ENCODE results near the gene LAMTOR1. TPM values are rescaled to one million over a fixed set of nuclear protein-coding genes. Genes with fewer than 3 reads are reported as not detected.

Gene LAMTOR1
- total RNA-seq, 4 donors from 2014 or later = 116 to 133 (median 128) TPM

DNA sequence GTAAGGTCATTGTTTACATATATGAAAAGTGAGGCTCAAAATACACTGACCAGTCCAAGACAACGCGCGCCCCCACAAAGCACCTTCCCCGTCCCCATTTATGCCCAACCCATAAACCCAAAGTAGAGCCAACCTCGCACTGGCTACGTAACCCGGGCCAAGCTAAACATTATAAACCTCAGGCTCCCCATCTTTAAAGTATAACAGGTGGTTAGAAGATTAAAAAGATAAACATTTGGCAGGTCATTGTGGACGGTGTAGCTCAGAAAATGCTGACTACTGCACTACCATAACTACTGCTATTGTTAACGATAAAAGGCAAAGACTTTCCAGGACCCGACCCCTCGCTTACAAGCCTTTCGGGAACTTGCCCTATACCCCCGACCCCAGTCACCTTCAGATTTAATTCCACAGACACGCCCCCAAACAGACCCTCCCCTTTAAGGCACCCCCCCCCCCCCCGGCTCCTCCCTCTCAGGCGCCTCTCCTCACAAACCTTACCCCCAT lies 23.2 kb downstream of the LAMTOR1 start:
- DNase-seq (ENCODE audit: low spot score in 2 of 2) = no peak
- TF ChIP-seq, protein P1, sequence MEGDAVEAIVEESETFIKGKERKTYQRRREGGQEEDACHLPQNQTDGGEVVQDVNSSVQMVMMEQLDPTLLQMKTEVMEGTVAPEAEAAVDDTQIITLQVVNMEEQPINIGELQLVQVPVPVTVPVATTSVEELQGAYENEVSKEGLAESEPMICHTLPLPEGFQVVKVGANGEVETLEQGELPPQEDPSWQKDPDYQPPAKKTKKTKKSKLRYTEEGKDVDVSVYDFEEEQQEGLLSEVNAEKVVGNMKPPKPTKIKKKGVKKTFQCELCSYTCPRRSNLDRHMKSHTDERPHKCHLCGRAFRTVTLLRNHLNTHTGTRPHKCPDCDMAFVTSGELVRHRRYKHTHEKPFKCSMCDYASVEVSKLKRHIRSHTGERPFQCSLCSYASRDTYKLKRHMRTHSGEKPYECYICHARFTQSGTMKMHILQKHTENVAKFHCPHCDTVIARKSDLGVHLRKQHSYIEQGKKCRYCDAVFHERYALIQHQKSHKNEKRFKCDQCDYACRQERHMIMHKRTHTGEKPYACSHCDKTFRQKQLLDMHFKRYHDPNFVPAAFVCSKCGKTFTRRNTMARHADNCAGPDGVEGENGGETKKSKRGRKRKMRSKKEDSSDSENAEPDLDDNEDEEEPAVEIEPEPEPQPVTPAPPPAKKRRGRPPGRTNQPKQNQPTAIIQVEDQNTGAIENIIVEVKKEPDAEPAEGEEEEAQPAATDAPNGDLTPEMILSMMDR (IDR thresholded peaks at IDR 0.05) = no peak
- TF ChIP-seq EP300 (IDR thresholded peaks at IDR 0.05) (no peak), POLR2A (IDR thresholded peaks at IDR 0.05) (no peak)
- WGBS, 2 donors = 3 to 5% methylated on average over 16 of the region's 16 CpGs
- peaks cover 0 to 7% (median 0%) of the 10 kb centered on the region in 3 donors for H3K36me3 ChIP-seq
- no peaks in the 10 kb centered on the region for H3K9me3 ChIP-seq
- no peaks in the 10 kb centered on the region for H3K27me3 ChIP-seq
- H3K4me1 ChIP-seq = peaks cover 0 to 30% (median 11%) of the 10 kb centered on the region in 4 donors
- peak overlapping the region; percentile 65 to 95 (median 92) for H3K27ac ChIP-seq
- peak overlapping the region; percentile 45 to 95 (median 68) for H3K4me3 ChIP-seq

- WGBS, 2 donors = 78 to 86% methylated on average over 6 of the region's 6 CpGs
- Histone ChIP-seq H3K36me3 (peaks cover 0 to 7% (median 0%) of the 10 kb centered on the region in 3 donors), H3K27me3 (no peaks in the 10 kb centered on the region), H3K4me1 (peaks cover 0 to 30% (median 11%) of the 10 kb centered on the region in 4 donors), H3K27ac (peak overlapping the region in 2 of 4 donors; percentile 92 to 95), H3K4me3 (no peak overlapping the region), H3K9me3 (no peaks in the 10 kb centered on the region)
- TF ChIP-seq, protein P1 (IDR thresholded peaks at IDR 0.05) = no peak
- TF ChIP-seq EP300 (IDR thresholded peaks at IDR 0.05) (no peak), POLR2A (IDR thresholded peaks at IDR 0.05) (no peak)
- no peak for DNase-seq (ENCODE audit: low spot score in 2 of 2)
Measured at GRCh38 chr11:72078477-72078876, 24.6 kb downstream of the LAMTOR1 start.

GRCh38 chr11:72075756-72076155 lies 27.3 kb downstream of the LAMTOR1 start:
- Histone ChIP-seq H3K4me1 (peaks cover 0 to 37% (median 11%) of the 10 kb centered on the region in 4 donors), H3K36me3 (peaks cover 0 to 7% (median 0%) of the 10 kb centered on the region in 3 donors)
- TF ChIP-seq POLR2A (IDR thresholded peaks at IDR 0.05) (no peak), EP300 (IDR thresholded peaks at IDR 0.05) (no peak)
- TF ChIP-seq, protein P1 (IDR thresholded peaks at IDR 0.05) = no peak

DNA sequence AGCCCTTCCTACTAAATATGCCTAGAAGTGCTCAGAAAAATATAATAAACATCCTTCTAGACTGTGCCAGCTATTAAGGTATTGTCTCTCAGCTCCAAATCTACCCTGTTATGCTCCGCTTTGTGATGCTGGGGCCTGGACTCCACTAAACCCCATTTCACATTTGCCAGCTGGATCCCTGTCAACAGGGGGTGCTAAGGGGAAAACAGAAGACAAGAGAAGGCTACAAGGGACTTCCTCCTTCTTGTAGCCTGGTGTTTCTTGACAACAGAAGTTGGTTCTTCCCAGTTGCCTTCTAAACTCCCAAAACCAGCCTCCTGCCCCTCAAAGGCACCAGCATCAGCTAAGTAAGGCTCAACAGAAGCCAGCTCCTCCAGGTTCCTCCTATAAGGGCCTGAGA lies 28.0 kb downstream of the LAMTOR1 start:
- peaks cover 0 to 44% (median 17%) of the 10 kb centered on the region in 4 donors for H3K4me1 ChIP-seq
- no peaks in the 10 kb centered on the region for H3K9me3 ChIP-seq
- no peak overlapping the region for H3K27ac ChIP-seq
- H3K4me3 ChIP-seq = no peak overlapping the region
- DNase-seq (ENCODE audit: low spot score in 2 of 2) = peak in 1 of 2 donors; percentile 31
- 82 to 83% methylated on average over 1 of the region's 1 CpG for WGBS, 2 donors
- no peaks in the 10 kb centered on the region for H3K27me3 ChIP-seq
- TF ChIP-seq EP300 (IDR thresholded peaks at IDR 0.05) = no peak
- TF ChIP-seq, protein P1 (IDR thresholded peaks at IDR 0.05) = no peak
- TF ChIP-seq POLR2A (IDR thresholded peaks at IDR 0.05) = no peak
- H3K36me3 ChIP-seq = peaks cover 0 to 7% (median 0%) of the 10 kb centered on the region in 3 donors

More at GRCh38 chr11:72075756-72076155, 27.3 kb downstream of the LAMTOR1 start:
- Histone ChIP-seq H3K27me3 (no peaks in the 10 kb centered on the region), H3K27ac (no peak overlapping the region), H3K4me3 (no peak overlapping the region), H3K9me3 (no peaks in the 10 kb centered on the region)
- 90 to 93% methylated on average over 4 of the region's 4 CpGs for WGBS, 2 donors
- no peak for DNase-seq (ENCODE audit: low spot score in 2 of 2)

DNA sequence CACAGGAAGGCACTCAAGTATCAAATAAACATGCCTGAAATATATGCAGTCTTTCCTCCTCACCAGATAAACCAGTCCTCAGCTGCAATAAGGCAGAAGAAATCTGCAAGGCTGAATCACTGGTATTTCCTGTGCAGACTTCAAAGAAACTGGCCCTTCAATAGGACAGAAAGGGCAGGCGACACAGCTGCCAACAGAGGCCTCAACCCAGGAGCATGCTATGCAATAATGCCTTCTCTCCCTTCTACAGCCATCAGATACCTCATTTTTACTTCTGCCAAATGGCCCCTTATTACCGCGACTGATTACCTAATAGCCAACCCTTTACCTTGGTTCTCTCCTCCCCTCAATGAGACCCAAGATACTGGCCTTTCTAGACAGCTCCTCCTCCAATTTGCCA lies 30.7 kb downstream of the LAMTOR1 start:
- H3K4me3 ChIP-seq = no peak overlapping the region
- no peak for DNase-seq (ENCODE audit: low spot score in 2 of 2)
- peaks cover 0 to 50% (median 24%) of the 10 kb centered on the region in 4 donors for H3K4me1 ChIP-seq
- 62 to 76% methylated on average over 3 of the region's 3 CpGs for WGBS, 2 donors
- no peaks in the 10 kb centered on the region for H3K9me3 ChIP-seq
- H3K27me3 ChIP-seq = no peaks in the 10 kb centered on the region
- peaks cover 0 to 14% (median 0%) of the 10 kb centered on the region in 3 donors for H3K36me3 ChIP-seq
- H3K27ac ChIP-seq = peak overlapping the region in 1 of 4 donors; percentile 4
- TF ChIP-seq POLR2A (IDR thresholded peaks at IDR 0.05) (no peak), EP300 (IDR thresholded peaks at IDR 0.05) (no peak)
- TF ChIP-seq, protein P1 (IDR thresholded peaks at IDR 0.05) = no peak
